ENCODE results near the gene DENND1C. TPM values are rescaled to one million over a fixed set of nuclear protein-coding genes. Genes with fewer than 3 reads are reported as not detected.

Gene DENND1C
- total RNA-seq, 1 experiment from 2014 or later: not detected

DNA sequence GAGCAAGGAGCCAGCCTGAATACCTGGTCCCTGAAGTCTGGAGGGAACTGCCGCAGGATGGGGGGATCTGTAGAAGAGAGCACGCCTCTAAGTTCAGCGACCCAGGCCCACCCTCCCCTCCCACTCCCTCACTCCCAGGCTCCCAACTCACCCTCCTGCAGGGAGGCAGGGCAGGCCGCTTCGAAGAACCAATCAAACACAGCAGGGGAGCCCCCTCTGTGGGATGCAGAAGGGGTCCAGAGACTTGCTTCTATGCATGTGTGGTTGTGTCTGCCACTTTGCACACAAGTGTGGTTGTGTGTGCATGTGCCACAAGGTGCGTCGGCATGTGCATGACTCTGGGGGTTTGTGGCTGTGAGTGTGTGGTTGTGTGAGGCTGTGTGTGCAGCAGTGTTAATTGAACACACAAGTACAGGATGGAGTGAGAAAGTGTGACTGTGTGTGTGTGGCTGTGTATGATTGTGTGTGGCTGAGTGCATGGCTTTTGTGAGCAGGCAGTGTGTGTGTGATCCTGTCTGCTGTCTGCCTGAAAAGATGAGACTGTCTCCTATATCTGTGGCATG, 1.7 kb downstream of the DENND1C start:
- DNase-seq (no peak), ATAC-seq (no peak)
- Histone ChIP-seq H3K4me3 (ENCODE audit: low read length) (no peak overlapping the region), H3K9me3 (ENCODE audit: low read length) (no peaks in the 10 kb centered on the region), H3K36me3 (ENCODE audit: low read depth, low read length) (no peaks in the 10 kb centered on the region), H4K20me1 (ENCODE audit: low read length) (no peaks in the 10 kb centered on the region), H3K27ac (ENCODE audit: low read length) (no peak overlapping the region), H3K4me2 (ENCODE audit: low read length) (no peak overlapping the region), H3K9ac (ENCODE audit: low read length) (no peak overlapping the region), H3F3A (ENCODE audit: low read length, unreplicated experiment) (no peaks in the 10 kb centered on the region), H2AFZ (ENCODE audit: low read length) (no peak overlapping the region), H3K27me3 (ENCODE audit: low read length) (no peaks in the 10 kb centered on the region), H3K79me2 (ENCODE audit: low read length) (no peaks in the 10 kb centered on the region), H3K9me2 (replicated peaks; ENCODE audit: low read length) (no peaks in the 10 kb centered on the region), H3K4me1 (ENCODE audit: insufficient read depth, low read length) (no peaks in the 10 kb centered on the region)
- ChIA-PET POLR2A (ENCODE audit: unreplicated experiment) (no interaction called here), CTCF (no interaction called here)
- no TSS peak for BruUV-seq (replicated peaks)
- intact Hi-C loops (cut with micrococcal nuclease): no loop called here
- TF ChIP-seq CTCF (conservative IDR thresholded peaks at IDR 0.05; ENCODE audit: low read depth, low read length): no peak
- no peak for TF ChIP-seq EZH2phosphoT487 (IDR thresholded peaks at IDR 0.05; ENCODE audit: borderline replicate concordance, low read length)
- TF ChIP-seq EZH2 (IDR thresholded peaks at IDR 0.05; ENCODE audit: low read length, unreplicated experiment): no peak

GRCh38 chr19:6478815-6479214, 2.8 kb downstream of the DENND1C start:
- ATAC-seq (no peak), DNase-seq (no peak)
- ChIA-PET CTCF (no interaction called here), POLR2A (ENCODE audit: unreplicated experiment) (no interaction called here)
- no peaks in the 10 kb centered on the region for H3K36me3 ChIP-seq (ENCODE audit: low read depth, low read length)
- no peak overlapping the region for H3K9ac ChIP-seq (ENCODE audit: low read length)
- H3K4me1 ChIP-seq (ENCODE audit: insufficient read depth, low read length): no peaks in the 10 kb centered on the region
- no peaks in the 10 kb centered on the region for H3K9me3 ChIP-seq (ENCODE audit: low read length)
- H3K79me2 ChIP-seq (ENCODE audit: low read length): no peaks in the 10 kb centered on the region
- no peaks in the 10 kb centered on the region for H3F3A ChIP-seq (ENCODE audit: low read length, unreplicated experiment)
- H3K27ac ChIP-seq (ENCODE audit: low read length): no peak overlapping the region
- no peak overlapping the region for H3K4me2 ChIP-seq (ENCODE audit: low read length)
- H3K9me2 ChIP-seq (replicated peaks; ENCODE audit: low read length): no peaks in the 10 kb centered on the region
- intact Hi-C loops (cut with micrococcal nuclease): no loop called here
- H3K27me3 ChIP-seq (ENCODE audit: low read length): no peaks in the 10 kb centered on the region
- H3K4me3 ChIP-seq (ENCODE audit: low read length): no peak overlapping the region
- H4K20me1 ChIP-seq (ENCODE audit: low read length): no peaks in the 10 kb centered on the region
- TF ChIP-seq CTCF (conservative IDR thresholded peaks at IDR 0.05; ENCODE audit: low read depth, low read length): no peak
- TF ChIP-seq EZH2 (IDR thresholded peaks at IDR 0.05; ENCODE audit: low read length, unreplicated experiment): no peak
- no peak for TF ChIP-seq EZH2phosphoT487 (IDR thresholded peaks at IDR 0.05; ENCODE audit: borderline replicate concordance, low read length)
- H2AFZ ChIP-seq (ENCODE audit: low read length): no peak overlapping the region
- no TSS peak for BruUV-seq (replicated peaks)

- Histone ChIP-seq H3K4me2 (ENCODE audit: low read length) (no peak overlapping the region), H3K27me3 (ENCODE audit: low read length) (no peaks in the 10 kb centered on the region), H3F3A (ENCODE audit: low read length, unreplicated experiment) (no peaks in the 10 kb centered on the region), H3K9me2 (replicated peaks; ENCODE audit: low read length) (no peaks in the 10 kb centered on the region), H3K4me3 (ENCODE audit: low read length) (no peak overlapping the region), H3K79me2 (ENCODE audit: low read length) (no peaks in the 10 kb centered on the region), H3K4me1 (ENCODE audit: insufficient read depth, low read length) (no peaks in the 10 kb centered on the region), H3K27ac (ENCODE audit: low read length) (no peak overlapping the region), H3K9ac (ENCODE audit: low read length) (no peak overlapping the region), H3K9me3 (ENCODE audit: low read length) (no peaks in the 10 kb centered on the region), H2AFZ (ENCODE audit: low read length) (no peak overlapping the region), H4K20me1 (ENCODE audit: low read length) (no peaks in the 10 kb centered on the region), H3K36me3 (ENCODE audit: low read depth, low read length) (no peaks in the 10 kb centered on the region)
- ChIA-PET CTCF (no interaction called here), POLR2A (ENCODE audit: unreplicated experiment) (no interaction called here)
- no peak for DNase-seq
- no peak for TF ChIP-seq EZH2phosphoT487 (IDR thresholded peaks at IDR 0.05; ENCODE audit: borderline replicate concordance, low read length)
- no peak for TF ChIP-seq EZH2 (IDR thresholded peaks at IDR 0.05; ENCODE audit: low read length, unreplicated experiment)
- TF ChIP-seq CTCF (conservative IDR thresholded peaks at IDR 0.05; ENCODE audit: low read depth, low read length): no peak
- ATAC-seq: no peak
- intact Hi-C loops (cut with micrococcal nuclease): no loop called here
- no TSS peak for BruUV-seq (replicated peaks)
Measured at GRCh38 chr19:6476896-6477431, 4.6 kb downstream of the DENND1C start.
